ENCODE measurements around the gene LRRC72.
"Not testable (repeated sequence)": the region's sequence is repeated elsewhere in the genome, so short reads cannot be mapped to it uniquely, and the experiment has no call there.

LRRC72 gene

DNA sequence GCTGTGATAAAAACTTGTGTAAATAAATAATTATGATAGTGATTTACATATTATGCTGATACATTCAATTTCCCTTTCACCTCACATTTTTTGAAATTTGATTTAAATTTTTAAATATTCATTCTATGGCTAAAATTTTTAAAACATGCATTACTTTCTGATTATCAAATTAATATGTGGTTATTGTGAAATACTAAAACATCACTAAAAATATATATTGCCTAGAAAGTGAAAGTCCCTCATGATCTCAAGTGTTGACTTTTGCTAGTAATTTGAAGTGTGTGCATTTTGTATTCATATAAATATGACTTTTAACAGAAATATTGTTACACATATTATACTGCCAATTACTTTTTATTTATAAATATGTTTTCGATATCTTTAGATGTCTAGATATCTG lies 3.1 kb downstream of the LRRC72 start:
- DNase-seq = no peak

DNA sequence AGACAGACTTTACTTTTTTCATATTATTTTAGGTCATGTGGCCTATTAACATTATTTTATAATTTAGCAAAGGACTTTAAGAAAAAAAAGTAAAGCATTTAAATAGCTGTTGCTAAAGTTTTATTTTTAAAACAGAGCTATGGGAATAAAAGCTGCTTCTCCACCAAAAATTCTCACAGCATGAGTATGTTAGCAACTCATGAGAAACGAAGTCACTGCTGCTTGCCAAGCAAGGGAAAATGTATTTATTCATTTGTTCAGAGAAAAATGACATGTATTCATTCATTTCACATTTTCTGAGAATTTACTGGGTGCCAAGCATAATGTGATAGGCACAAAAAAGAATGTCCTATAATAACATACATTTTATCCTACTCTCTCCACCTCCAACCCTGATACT lies 5.1 kb downstream of the LRRC72 start:
- DNase-seq = no peak

DNA sequence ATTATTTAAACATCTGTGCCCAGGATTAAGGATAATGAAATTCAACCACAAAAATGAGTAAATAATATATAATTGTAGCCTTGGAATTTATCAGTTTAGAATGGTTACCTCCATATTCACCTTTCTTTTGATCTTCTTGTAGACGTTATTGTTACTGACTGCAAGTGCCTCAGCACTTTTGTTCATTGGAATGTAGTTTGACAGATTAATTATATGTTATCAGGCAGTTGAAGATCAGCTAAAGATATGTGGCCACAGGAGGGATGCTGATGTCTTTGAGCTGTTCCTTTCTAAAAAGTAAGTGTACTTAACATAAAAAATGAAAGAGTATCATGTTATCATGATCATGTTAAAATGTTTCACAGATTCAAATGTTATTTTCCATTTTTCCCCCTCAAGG lies 5.6 kb downstream of the LRRC72 start:
- DNase-seq = no peak

DNA sequence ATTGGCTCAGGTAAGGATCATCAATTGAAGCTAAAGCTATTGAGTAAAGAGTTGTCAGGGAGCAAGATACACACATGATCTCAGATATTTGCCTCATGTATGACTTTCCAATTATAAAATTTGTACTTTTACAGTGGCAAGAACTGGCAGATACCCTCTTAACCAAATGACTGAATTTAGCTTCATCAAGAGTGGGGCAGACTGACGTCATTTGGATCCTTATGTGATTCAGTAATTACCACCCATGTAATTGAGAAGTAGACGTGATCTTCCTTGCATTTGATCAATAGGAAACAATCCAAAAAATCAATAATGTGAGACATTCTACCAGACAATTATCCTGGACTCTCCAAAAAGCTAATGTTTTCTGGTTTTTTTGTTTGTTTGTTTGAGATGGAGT lies 8.9 kb downstream of the LRRC72 start:
- no peak for DNase-seq

DNA sequence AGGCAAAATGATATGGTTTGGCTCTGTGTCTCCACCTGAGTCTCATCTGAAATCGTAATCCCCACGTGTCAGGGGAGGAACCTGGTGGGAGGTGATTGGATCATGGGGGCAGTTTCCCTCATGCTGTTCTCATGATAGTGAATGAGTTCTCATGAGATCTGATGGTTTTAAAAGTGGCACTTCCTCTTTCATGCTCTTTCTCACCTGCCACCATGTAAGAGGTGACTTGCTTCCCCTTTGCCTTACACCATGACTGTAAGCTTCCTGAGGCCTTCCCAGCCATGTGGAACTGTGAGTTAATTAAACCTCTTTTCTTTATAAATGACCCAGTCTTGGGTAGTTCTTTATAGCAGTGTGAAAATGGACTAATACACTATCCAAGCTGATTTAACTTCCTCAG lies 13.9 kb downstream of the LRRC72 start:
- not testable (repeated sequence) for DNase-seq

DNA sequence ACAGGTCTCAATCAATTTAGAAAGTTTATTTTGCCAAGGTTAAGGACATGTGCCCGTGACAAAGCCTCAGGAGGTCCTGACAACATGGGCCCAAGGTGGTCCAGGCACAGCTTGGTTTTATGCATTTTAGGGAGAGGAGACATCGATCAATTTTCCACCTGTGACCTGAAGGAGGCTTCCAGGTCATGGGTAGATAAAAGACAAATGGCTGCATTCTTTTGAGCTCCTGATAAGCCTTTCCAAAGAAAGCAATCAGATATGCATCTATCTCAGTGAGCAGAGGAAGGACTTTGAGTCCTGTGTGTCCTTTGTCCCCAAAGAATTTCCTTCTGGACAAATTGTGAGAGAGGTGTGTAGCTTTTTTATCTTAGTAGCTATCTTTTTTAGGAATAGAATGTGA lies 15.8 kb downstream of the LRRC72 start:
- no peak for DNase-seq

DNA sequence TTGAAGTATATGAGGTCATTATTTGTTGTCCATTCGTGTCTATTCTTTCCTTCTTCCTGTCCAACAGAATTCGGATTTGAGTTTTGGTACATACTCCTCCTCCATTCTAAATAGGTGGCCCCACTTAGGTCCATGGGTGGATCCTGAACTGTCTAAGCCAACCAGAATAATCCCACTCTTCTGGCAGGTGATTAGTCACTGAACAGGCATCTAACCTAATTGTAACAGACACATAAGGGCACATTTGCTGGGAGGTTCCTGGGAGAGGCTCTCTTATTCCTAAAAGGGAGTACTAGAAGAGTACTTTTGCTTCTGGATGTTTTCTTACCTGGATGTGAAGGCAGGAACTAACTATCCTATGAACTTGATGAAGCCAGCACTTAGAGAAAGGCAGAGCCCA lies 16.8 kb downstream of the LRRC72 start:
- DNase-seq = no peak

DNA sequence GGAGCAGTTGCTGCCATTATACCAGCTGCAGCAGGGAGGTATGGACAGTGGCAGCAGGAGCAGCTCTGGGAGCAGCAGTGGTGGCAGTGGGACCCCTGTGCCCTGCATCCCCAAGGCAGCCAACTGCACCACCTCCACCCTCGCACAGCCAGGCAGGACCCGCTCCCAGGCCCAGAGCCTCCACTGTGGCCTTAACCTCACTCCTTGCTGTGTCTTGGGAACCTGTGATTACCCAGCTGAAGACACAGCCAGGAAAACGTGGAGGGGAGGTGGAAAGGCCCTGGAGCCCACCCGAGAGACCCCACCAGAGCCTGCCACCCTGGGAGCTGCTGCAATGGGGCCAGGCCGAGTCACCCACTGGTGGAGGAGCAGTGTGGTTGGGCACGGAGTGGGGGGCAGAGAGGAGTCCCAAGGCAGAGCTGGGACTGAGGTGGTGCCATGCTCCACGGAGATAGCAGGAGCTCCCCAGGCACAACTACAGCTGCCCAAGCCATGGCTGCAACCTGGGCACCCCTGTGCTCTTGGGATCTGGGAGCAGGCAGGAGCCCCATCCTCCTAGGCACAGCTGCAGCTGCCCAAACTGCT lies 20.4 kb downstream of the LRRC72 start:
- no peak for DNase-seq

DNA sequence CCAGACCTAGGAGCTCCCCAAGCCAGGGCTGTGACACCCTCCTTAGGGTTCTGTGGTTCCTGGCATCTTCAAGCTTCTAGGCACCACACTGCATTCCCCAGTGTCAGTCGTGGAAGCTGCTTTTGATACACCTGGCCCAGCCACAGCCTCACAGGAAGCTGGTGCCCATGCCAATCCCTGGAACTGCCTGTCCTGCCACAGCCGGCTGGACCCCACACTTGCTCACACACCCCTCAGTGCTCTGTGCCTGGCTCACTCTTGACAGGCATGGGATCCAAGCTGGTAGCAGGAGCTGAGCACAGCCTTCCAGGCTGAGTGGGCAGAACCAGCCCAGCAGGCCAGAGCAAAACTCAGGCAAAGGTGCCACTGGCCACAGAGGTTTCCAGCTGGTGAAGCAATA lies 21.8 kb downstream of the LRRC72 start:
- DNase-seq = no peak

DNA sequence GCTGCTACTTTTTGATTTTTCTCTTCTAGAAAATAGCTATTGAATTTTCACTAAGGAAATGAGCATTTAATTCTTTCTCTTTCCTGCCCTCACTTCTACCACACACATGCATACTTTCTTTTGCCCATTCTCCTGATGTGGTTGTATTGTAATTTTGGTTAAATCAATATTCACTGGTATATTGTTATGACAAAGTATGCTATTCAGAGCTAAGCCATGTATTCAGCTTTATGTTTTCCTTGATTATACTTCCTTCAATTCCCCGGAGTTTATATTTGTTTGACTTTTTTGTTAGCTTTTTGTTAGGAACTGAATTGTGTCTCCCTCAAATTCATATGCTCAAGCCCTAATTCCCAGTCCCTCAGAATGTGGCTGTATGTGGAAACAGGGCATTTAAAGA lies 24.0 kb downstream of the LRRC72 start:
- no peak for DNase-seq

DNA sequence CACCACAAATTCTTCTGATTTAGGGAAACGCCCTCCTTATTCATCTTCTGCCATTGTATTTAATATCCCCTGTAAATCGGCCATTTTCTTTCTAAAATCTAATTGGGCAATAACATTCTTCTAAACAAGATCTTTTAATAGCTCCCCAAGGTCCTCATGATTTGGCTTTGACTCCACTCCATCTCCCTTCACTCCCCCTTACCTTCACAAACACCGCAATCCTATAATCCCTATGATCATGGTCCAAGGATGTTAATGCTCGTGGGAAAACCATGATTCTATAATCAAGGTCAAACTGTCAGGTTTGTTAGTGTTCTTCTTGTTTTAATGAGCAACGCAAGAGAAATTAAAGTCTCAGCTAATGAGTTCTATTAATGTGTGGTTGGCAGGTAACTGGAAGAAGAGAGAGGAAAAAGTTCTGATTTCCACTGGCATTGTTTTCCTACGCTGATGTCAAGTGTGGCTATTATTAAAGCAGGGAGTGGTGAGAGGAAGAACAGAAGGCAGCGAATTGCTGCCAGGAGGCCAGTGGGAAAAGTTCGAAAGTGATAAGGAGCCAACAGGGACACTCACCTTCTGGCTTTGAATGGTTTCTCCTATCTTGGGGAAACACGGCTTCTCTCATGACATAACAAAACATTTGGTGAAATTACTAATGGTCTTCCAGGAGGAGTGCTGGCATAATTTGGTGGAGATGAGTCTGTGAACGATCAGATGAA lies 28.1 kb downstream of the LRRC72 start:
- DNase-seq = no peak

DNA sequence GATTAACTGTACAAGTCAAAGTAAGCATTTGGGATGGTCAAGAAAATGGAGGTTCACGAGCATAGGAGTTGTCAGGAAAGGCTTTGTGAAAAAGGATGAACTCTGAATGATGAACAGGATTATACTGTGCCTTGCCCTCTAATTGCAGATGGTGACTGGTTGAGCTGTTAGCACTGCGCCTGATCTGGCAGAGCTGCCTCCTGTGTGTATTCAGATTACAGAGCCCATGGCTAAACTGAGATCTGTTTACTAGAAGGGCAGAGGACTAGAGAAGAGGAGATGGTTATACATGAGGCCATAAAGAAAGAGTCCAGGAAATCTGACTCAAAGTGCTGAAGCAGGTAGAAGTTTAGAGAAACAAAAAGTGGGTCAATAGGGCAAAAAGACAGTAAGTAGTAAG lies 29.7 kb downstream of the LRRC72 start:
- DNase-seq = no peak

DNA sequence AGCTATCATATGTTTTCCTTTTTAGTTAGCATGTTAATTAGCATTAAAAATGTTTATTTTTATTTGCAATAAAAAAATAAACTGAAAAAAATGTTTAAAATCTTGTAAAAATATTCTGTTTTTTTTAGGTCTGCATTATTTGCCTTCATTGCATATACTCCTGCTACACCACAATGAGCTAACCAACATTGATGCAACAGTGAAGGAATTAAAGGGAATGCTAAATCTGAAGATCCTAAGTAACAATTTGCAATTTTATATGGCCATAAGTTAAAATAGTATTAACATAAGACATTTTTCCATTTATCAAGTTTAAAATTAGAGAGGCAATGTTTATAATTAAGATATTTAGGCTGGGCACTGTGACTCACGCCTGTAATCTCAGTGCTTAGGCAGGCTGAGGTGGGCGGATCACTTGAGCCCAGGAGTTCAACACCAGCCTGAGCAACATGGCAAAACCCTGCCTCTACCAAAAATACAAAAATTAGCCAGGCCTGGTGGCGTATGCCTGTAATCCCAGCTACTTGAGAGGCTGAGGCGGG lies 32.2 kb downstream of the LRRC72 start:
- no peak for DNase-seq

DNA sequence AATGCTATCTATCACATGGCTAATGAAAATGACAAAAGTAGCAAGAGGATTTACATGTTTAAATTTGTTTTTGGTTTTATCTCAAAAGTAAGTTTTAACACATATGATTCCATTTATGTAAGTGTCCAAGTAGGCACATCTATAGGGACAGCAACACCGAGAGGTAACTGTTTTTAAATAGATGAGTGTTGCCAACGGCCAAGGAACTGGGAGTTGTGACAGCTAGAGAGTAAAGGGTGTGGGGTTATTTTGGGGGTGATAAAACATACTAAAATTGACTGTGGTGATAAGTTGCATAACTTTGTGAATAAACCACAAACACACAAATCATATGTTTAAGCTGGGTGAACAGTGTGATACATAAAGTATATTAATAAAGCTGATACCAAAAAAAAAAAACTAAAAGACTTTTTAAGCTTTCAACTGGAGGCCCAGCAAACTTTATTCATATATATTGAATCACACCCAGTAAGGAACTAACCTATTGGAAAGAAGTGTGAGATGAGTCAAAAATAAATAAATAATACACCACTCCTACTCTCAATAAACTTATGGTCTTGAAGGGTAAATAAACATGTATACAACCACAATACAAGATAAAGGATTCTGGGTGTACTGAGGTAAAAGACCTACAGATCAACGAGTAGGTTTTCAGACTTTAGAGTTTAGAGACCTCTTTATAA lies 33.0 kb downstream of the LRRC72 start:
- DNase-seq = no peak

DNA sequence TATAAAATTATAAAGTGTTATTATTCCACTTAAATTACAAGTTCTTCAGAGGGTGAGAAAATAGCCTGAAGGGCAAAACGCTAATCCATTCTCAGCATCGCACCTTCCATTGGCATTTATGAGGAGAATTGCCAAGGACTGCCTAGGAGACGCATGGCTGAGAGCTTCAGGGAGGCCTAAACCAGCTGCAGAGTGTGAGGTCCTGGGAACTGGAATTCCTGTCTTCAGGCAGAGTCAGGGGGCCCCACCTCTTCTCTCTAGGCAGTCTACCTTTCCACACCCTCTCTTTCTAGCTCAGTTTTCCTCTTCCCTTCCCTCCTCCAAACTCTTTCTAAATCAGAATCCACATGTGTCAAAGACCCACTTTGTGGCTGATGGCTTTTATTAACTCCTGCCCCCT lies 35.3 kb downstream of the LRRC72 start:
- DNase-seq = no peak

DNA sequence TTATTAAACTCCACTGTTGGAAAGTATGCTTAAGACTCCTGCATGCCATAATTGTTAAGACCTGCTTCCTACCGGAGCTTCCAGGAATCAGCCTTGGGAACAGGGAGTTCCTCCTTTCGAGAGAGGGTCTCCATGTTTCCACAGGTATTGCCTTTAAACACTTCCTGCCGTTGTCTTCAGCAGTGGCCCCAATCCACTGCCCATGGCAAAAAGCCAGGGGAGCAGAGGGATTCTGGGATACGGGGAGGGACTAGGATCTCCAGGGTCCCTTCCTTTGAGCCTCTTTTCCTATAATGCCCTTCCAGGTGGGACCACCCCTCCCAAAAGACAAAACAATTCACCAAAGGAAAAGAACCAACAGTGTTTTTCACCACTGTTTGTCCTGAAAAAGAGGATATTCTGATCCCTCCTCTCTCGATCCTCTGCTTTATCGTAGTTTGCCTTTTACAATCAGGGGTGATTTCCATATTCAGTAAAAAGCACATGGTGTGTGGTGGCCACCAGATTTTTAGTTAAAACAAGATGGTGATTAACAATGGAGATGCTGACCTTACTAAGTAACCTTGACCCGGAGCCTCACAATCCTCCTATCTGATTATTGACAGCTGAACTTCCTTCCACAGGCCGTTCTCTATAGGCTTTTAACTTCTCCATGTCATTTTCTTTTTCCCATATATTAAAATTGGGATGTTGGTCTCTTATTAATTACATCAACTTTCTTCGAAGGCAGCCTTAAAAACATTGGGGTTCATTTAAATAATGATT lies 36.0 kb downstream of the LRRC72 start:
- no peak for DNase-seq

DNA sequence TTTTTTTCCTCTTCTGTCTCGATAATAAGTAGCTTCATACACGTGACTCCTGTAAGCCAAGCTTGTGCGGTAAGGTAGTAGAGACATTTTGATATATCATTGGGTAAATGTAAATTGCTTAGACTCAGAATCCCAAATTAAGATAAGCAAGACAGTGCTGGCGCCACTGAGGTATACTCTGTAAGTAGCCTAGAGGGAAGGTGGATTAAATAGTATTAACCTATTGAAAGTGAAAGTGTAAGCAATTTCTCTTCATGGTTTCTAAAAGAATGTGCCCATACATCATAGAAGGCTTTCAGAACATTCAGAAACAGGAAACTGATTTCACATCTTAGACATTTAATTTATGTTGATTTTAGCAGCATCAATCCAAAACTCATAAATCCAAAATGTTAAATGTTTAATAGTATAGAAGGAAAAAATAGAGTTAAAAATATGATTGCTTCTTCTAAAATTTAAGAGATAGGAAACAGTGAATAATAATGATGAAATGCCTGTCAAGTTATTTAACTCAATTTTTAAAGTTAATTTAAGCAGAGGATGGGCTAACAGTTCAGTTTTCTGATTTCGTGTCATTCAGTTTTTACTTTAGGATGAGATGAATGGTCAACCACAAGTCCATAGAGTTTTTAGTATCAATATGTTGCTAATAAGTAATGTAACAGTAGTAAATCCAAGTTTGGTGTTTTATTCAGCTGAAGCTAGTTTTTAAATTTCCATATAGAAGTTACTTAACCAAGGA lies 36.8 kb downstream of the LRRC72 start:
- DNase-seq = no peak

DNA sequence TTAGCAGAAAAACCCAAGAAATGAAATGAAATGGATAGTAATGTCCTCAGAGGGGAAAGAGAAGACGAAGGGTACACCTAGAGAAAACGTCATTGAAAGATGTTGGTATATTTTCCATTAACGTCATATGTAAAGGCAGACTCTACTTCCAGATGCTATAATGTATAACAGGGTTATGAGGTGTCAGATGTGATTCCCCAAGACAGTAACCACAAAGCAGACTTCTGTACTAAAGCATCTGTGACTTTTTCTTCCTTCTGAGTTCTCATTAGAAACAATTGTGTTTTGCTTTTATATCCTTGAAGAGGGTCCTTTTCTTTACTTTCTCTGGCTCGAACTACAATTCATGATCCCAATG lies 37.4 kb downstream of the LRRC72 start:
- no peak for DNase-seq

DNA sequence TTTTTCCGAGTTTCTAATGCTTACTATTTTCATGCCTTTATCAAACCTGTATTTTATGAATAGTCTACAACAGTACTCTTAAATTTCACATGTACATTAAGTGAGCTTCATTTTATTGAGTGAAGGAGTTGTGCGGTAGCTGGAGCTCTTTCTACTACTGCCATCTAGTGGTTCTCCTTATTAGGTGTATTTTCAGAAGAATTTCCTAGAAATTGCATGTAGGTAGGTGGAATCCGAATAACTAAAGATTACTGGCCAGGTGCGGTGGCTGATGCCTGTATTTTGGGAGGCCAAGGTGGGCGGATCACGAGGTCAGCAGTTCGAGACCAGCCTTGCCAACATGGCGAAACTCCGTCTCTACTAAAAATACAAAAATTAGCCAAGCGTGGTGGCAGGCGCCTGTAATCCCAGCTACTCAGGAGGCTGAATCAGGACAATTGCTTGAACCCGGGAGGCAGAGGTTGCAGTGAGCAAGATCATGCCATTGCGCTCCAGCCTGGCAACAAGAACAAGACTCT lies 38.3 kb downstream of the LRRC72 start:
- peak; percentile 51 to 81 for DNase-seq

DNA sequence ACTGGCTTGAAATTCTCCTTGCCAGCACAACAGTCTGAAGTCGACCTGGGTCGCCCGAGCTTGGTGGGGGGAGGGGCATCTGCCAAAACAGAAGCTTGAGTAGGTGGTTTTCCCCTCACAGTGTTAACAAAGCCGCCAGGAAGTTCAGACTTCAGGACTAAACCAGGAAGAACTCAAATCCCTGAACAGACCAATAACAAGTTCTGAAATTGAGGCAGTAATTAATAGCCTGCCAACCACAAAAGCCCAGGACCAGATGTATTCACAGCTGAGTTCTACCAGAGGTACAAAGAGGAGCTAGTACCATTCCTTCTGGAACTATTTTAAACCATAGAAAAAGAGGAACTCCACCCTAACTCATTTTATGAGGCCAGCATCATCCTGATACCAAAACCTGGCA lies 45.3 kb downstream of the LRRC72 start:
- no peak for DNase-seq

DNA sequence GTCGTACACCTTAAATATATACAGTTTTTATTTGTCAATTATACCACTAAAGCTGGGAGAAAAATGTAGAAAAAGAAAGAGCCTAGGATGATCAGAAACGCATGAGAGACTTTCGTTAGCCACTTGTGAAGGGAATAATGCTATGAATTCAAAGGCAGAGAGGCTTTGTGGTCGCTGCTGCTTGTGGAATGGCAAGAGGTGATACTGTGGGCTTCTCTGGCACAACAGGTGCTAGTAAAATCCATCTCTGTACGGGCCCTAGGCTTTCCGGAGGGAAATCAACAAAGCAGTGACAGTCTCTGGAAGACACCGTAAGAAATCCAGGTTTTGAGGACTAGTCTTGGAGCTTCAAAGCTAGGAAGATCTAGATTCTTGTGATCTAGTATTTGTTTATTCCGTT lies 52.6 kb downstream of the LRRC72 start:
- DNase-seq = no peak

DNA sequence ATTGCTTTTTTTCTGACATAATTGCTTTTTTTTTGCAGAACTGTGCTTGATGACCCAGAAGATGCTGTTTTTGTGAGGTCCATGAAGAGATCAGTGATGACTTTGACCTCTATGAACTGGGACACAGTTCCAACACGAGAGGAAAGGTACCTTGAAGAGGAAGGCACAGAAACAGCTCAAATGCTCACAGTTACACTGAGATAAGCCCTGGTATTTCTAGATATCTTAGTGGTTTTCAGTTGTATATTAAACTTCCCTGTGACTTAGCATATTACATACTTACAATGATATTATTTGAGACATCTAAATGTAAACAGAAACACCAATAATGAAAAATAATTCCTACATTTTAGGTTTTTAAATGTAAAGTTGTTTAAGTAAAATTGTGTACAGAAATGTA lies 54.7 kb downstream of the LRRC72 start:
- no peak for DNase-seq

DNA sequence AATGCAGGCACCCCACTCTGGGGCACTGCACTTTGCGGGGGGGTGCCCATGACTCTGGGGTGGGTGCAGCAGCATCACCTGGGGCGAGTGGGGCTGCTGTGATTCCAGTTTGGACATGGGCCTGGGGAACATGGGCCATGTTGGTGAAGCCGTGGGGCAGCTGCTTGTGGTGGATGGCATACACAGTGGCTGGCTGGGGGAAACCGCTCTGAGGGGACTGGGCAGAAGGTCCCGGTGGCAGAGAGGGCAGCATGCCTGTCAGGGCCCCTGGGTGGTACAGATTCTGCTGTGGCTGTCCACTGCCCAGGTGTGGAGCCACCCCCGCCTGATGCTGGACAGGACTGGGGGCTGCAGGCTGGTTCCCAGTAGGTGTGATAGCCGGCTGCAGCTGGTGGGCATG lies 57.2 kb downstream of the LRRC72 start:
- DNase-seq = no peak
